ENCODE results near the gene ZNF407.

DNA sequence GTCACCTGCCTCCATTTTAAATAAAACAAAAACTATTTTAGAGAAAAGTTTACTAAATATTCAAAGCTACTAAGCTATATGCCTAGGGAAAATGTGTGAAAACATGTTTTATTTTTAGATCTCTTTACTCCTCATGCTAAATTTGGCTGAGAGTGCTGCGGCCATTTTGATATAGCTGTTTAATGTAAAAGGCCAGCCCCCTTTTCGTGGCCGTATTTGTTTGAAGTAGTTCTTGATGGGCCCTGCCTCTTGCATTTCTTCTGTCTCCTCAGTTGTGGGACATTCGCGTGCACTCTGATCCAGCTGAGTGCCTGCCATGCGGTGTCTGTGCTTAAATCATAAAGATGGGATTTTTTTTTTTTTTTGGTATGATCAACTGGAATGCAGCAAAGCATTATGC is 64.0 kb downstream of the ZNF407 start:
- TF ChIP-seq EP300 (IDR thresholded peaks at IDR 0.05) = no peak
- TF ChIP-seq CTCF (IDR thresholded peaks at IDR 0.05) = no peak
- TF ChIP-seq POLR2A (IDR thresholded peaks at IDR 0.05) = no peak
